ENCODE data around the gene NQO2. TPM values are rescaled to one million over a fixed set of nuclear protein-coding genes. Genes with fewer than 3 reads are reported as not detected.
A peak's percentile ranks its signal among the peaks of the same experiment; 100 is the strongest.

NQO2 gene
- total and polyA plus RNA-seq, 2 donors from 2014 or later: 37.0 to 291 TPM

DNA sequence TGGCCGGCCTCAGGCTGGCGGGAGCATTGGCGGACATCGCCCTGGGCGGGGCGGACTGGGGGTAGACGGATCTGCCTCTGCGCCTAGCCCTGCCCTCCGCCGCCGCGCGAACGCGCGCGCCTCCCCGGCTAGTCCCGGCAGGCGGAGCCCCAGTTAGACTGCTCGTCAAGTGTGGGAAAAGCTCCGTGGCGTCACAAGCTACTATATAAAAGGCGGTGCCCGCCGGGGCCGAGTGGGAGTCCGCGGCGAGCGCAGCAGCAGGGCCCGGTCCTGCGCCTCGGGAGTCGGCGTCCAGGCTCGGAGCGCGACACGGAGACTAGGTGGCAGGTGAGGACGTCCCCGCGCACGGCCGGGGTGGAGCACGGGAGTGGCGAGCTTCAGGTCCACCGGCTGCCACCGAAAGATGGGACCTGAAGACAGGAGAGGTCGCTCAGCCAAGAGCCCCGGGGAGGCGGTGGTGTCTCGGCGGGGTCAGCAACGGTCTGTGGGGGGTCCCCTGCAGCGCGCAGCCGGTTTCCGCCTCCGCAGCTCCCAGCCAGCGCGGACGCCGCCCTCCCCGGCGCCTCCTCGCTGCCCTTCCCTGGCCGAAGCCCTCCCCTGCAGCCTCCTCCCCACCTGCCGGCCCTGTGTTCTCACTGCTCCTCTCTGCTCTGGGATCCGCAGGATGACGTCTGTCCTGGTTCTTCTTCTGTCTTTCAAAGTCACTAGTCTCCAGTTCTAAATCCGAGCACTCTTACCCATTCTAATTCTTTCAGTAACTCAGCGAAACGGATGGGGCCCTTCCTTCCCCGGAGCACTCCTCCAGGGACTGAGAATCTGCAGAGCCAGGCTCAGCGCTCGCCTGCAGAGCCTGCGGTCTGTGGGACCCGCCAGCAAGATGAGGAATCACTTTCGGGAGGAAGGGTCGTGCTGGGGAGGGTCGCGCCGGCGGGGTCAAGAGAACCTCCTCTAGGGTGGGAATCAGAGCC is 64.3 kb downstream of the NQO2 start:
- TF ChIP-seq, protein P1, sequence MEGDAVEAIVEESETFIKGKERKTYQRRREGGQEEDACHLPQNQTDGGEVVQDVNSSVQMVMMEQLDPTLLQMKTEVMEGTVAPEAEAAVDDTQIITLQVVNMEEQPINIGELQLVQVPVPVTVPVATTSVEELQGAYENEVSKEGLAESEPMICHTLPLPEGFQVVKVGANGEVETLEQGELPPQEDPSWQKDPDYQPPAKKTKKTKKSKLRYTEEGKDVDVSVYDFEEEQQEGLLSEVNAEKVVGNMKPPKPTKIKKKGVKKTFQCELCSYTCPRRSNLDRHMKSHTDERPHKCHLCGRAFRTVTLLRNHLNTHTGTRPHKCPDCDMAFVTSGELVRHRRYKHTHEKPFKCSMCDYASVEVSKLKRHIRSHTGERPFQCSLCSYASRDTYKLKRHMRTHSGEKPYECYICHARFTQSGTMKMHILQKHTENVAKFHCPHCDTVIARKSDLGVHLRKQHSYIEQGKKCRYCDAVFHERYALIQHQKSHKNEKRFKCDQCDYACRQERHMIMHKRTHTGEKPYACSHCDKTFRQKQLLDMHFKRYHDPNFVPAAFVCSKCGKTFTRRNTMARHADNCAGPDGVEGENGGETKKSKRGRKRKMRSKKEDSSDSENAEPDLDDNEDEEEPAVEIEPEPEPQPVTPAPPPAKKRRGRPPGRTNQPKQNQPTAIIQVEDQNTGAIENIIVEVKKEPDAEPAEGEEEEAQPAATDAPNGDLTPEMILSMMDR (IDR thresholded peaks at IDR 0.05; ENCODE audit: borderline replicate concordance, extremely low read depth, insufficient read depth): peak; percentile 12
- peak overlapping the region; percentile 51 to 82 (median 58) for H3K9ac ChIP-seq (ENCODE audit: low read length in 3 of 3)
- H3K36me3 ChIP-seq (ENCODE audit: control insufficient read depth in 2 of 3, insufficient read depth in 3 of 3, low read length in 3 of 3): no peaks in the 10 kb centered on the region
- no peak for FAIRE-seq
- no peaks in the 10 kb centered on the region for H3K9me3 ChIP-seq (ENCODE audit: control insufficient read depth in 2 of 3, insufficient read depth in 1 of 3, low read length in 3 of 3)
- H3K4me1 ChIP-seq (ENCODE audit: control insufficient read depth in 2 of 3, insufficient read depth in 2 of 3, low read depth in 1 of 3, low read length in 3 of 3): peaks cover 0 to 6% (median 0%) of the 10 kb centered on the region in 3 donors
- intact Hi-C loops (cut with DNase I): no loop called here
- H3K27ac ChIP-seq (ENCODE audit: low read depth in 2 of 2, low read length in 2 of 2): peak overlapping the region; percentile 86 to 88
- H3K27me3 ChIP-seq (ENCODE audit: control insufficient read depth, insufficient read depth, low read length): no peaks in the 10 kb centered on the region
- H3K4me3 ChIP-seq (ENCODE audit: low read length in 3 of 3): peak overlapping the region; percentile 64 to 84 (median 71)
- DNase-seq: peak; percentile 88 to 99 (median 93)

DNA sequence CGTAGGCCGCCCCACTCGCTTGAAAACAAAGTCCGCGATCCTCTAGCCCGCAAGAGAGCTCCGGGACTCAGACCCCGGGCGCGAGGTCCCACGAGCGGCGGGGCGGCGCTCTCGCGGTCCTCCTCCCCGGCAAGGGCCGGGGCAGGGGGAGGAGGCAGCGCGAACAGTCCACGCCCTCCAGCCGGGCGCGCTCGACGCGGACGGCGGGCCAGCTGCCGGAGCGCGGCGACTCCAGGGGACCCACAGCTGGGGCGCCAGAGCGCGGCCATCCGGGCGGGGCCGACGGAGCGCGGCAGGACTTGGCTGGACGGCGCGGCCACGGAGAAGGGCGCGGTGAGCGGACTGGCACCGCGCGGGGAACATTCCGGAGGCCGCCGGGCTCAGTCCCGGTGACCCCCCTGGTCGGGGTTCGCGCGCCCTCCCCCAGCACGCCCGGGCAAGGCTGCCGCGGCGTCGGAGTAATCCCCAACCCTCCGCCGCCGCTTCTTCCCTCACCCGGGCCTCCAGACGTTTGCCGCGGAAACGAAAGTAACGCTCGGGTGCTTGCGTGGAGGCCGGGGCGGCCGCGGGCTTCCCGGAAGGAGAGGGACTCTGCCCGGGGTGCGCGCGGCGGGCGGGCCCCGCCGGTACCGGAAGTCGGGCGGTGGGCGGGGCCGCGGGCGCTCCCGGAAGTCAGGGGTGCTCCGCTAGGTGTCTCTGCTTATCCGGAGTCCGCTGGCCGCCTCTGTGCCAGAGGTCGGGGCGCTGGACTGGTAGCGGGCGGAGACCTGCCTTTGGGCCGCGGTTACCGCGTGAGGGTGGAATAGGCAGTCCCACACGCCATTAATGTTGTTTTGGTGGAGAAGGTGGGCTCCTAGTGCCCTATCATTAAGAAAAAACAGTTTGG is 68.9 kb downstream of the NQO2 start, which contains the start of gene RIPK1:
TSS of gene RIPK1 (plus strand) at position 166 of the 886 bp plus-strand sequence. CDS start 8,330 bp downstream, outside the sequence.
- FAIRE-seq (no peak), DNase-seq (peak; percentile 93 to 98 (median 96))
- no peaks in the 10 kb centered on the region for H3K9me3 ChIP-seq (ENCODE audit: control insufficient read depth in 2 of 3, insufficient read depth in 1 of 3, low read length in 3 of 3)
- H3K36me3 ChIP-seq (ENCODE audit: control insufficient read depth in 2 of 3, insufficient read depth in 3 of 3, low read length in 3 of 3): no peaks in the 10 kb centered on the region
- H3K9ac ChIP-seq (ENCODE audit: low read length in 3 of 3): peak within 1 kb of the TSS; percentile 77 to 94 (median 94)
- peak within 1 kb of the TSS; percentile 82 to 90 (median 89) for H3K4me3 ChIP-seq (ENCODE audit: low read length in 3 of 3)
- TF ChIP-seq, protein P1 (IDR thresholded peaks at IDR 0.05; ENCODE audit: borderline replicate concordance, extremely low read depth, insufficient read depth): peak; percentile 34
- peak within 1 kb of the TSS; percentile 99 for H3K27ac ChIP-seq (ENCODE audit: low read depth in 2 of 2, low read length in 2 of 2)
- H3K4me1 ChIP-seq (ENCODE audit: control insufficient read depth in 2 of 3, insufficient read depth in 2 of 3, low read depth in 1 of 3, low read length in 3 of 3): peaks cover 0 to 13% (median 6%) of the 10 kb centered on the region in 3 donors
- no peaks in the 10 kb centered on the region for H3K27me3 ChIP-seq (ENCODE audit: control insufficient read depth, insufficient read depth, low read length)
- intact Hi-C loops (cut with DNase I): no loop called here

Other genes with a start within 250 kb of the NQO2 start
- gene MYLK4, start 249.0 kb upstream of the NQO2 start, total RNA-seq: 1.3 TPM
- 1.1 TPM for gene MYLK4, start 249.0 kb upstream of the NQO2 start, polyA plus RNA-seq (ENCODE audit: insufficient read depth, low read depth, low replicate concordance)
- 38.0 TPM for gene WRNIP1, start 234.5 kb upstream of the NQO2 start, total RNA-seq
- 46.3 TPM for gene WRNIP1, start 234.5 kb upstream of the NQO2 start, polyA plus RNA-seq (ENCODE audit: insufficient read depth, low read depth, low replicate concordance)
- 86.4 TPM for gene SERPINB1, start 158.0 kb upstream of the NQO2 start, total RNA-seq
- 37.4 TPM for gene SERPINB1, start 158.0 kb upstream of the NQO2 start, polyA plus RNA-seq (ENCODE audit: insufficient read depth, low read depth, low replicate concordance)
- 13.4 TPM for gene SERPINB9, start 96.6 kb upstream of the NQO2 start, total RNA-seq
- 4.0 TPM for gene SERPINB9, start 96.6 kb upstream of the NQO2 start, polyA plus RNA-seq (ENCODE audit: insufficient read depth, low read depth, low replicate concordance)
- gene SERPINB6, start 28.3 kb upstream of the NQO2 start, total RNA-seq: 136 TPM
- 212 TPM for gene SERPINB6, start 28.3 kb upstream of the NQO2 start, polyA plus RNA-seq (ENCODE audit: insufficient read depth, low read depth, low replicate concordance)
- gene RIPK1, start 68.6 kb downstream of the NQO2 start, total RNA-seq: 30.4 TPM
- 14.7 TPM for gene RIPK1, start 68.6 kb downstream of the NQO2 start, polyA plus RNA-seq (ENCODE audit: insufficient read depth, low read depth, low replicate concordance)
- 28.9 TPM for gene BPHL, start 118.8 kb downstream of the NQO2 start, total RNA-seq
- gene BPHL, start 118.8 kb downstream of the NQO2 start, polyA plus RNA-seq (ENCODE audit: insufficient read depth, low read depth, low replicate concordance): 94.1 TPM
- gene TUBB2A, start 157.7 kb downstream of the NQO2 start, total RNA-seq: 49.8 TPM
- gene TUBB2A, start 157.7 kb downstream of the NQO2 start, polyA plus RNA-seq (ENCODE audit: insufficient read depth, low read depth, low replicate concordance): 80.9 TPM
- 34.2 TPM for gene TUBB2B, start 227.8 kb downstream of the NQO2 start, total RNA-seq
- 46.1 TPM for gene TUBB2B, start 227.8 kb downstream of the NQO2 start, polyA plus RNA-seq (ENCODE audit: insufficient read depth, low read depth, low replicate concordance)